GM15510 (cell line): Measurements from ENCODE around the gene DUSP22.

ENCODE experiments used
- POLR2A ChIP-seq: IDR thresholded peaks from 3 replicates; pipeline ENCODE4 v1.6.1; 2011; ENCODE audit warnings: borderline replicate concordance; ENCODE audit not compliant: insufficient read length; ENCODE audit errors: extremely low read depth

Gene DUSP22

DNA sequence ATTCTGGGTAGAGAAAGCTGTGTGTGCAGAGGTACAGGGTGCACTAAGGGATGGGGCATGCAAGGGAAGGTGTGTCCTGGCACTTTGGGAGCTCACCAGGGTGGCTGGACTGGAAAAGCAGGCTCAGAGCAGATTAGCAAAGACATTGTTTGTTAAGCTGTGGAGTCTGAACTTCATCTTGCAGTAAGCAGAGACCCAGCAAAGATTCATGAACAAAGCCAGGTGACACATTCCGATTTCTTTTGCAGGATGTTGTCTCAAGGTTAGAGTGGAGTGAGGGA lies 28.8 kb downstream of the DUSP22 start:
- TF ChIP-seq POLR2A, result no peak

DNA sequence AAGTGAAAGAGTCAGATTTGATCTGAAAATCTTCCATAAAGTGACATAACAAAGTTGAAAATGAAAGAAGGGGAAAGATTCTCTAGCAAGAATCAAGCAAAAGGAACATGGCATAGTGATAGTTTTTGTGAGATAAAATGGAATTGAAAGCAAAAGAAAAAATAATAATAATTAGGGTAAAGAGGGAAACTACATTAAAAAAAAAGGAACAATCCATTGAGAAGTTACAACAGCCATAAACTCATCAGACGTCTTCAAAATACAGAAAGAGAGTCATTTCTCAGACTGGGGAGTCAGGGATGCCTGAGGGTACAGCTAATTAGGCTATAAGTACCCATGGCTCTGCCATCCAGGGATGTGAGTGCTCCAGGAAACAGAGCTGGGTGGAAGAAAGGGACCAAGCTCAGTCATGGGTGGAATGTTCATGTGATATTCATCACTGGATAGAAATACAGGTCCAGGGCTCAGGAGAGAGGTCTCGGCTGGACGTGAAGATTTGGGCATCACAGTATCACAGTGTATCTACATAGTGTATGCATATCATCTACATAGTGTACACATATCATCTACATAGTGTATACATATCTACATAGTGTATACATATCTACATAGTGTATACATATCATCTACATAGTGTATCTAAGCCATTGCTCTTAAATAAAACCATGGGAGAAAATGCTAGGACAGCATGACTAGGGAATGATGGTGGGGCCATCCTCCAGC lies 29.4 kb downstream of the DUSP22 start:
- peak; percentile 13 for TF ChIP-seq POLR2A

DNA sequence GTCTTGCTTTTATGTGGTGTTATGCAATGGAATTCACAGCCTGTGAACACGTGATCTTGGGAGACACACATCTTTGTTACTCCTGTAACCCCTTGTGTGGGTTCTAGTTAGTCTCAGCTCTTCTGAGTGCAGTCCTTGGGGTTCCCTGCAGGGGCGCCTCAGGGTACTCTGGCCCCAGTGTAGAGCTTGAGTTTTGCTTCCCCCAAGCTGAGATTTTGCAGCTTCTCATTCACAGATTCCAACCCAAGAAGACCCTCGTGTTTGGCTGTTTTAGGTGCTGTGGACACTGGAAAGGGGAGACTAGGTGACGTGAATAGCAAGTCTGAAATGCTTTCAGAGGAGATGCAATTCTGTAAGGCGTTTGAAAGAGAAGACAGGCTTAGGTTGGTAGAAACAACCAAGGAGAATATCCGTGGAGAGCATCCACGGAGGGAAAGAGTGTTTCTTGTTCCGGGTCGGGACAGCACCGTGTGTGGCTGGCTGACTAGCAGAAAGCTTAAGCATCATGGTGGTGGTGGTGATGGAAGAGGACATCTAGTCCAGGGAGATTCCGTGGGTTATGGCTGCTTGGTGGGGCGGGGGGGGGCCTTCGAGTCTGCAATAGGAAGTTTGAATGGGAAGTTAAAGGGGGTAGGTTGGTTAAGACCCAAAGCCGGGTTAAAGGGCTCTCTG lies 30.1 kb downstream of the DUSP22 start:
- no peak for TF ChIP-seq POLR2A

DNA sequence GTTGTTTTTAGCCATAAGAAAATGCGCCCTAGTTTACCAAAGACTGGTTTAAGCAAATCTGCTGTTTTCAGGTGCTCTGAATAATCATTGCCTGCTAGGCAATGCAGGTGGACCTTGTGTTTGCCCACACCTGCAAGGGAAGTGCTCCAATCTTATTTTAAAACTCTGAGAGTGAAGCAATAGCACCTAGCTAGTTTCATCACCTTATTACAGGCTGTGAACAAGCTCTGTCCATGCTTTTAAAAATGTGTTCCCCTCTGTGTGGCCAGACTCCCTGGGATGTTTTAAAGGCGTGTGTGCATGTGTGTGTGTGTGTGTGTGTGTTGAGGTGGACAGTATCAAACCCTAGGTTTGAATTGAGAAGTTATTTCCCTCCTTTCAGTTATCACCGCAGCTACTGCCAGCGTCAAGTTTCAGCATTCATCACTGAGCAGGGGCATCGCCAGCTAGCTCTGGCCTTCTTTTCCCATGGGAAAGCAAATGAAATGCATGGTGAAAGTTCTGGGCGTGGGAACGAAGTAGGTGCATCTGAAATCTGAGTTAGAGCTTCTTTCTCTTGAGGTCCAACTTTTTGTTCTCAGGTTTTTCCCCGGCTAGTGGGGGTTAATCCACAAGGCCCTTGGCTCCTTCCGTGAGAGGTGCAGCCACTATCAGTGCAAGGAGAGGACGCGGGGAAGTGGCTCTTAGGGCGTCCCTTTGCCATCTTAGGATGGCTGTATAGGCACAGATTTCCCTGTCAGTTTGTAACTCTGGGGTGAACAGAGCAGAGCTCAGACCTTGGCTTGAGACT lies 30.8 kb downstream of the DUSP22 start:
- TF ChIP-seq POLR2A, result no peak

DNA sequence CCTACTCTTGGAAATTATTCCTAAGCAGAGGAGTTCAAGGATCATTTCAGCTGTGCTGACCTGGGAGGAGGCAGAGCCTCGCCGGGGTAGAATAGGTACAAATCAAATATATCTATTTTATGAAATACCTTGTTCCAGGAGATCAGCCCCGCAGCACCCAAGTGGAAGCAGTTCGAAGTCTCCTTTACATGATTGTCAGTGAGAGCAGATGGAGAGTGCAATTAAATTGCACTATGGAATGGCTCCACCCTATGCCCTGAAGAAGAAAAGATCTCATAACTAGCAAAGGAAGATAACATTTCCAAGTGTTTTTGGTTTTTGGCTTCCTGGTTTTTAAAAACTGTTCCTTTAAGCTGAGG lies 31.4 kb downstream of the DUSP22 start:
- TF ChIP-seq POLR2A, result no peak

DNA sequence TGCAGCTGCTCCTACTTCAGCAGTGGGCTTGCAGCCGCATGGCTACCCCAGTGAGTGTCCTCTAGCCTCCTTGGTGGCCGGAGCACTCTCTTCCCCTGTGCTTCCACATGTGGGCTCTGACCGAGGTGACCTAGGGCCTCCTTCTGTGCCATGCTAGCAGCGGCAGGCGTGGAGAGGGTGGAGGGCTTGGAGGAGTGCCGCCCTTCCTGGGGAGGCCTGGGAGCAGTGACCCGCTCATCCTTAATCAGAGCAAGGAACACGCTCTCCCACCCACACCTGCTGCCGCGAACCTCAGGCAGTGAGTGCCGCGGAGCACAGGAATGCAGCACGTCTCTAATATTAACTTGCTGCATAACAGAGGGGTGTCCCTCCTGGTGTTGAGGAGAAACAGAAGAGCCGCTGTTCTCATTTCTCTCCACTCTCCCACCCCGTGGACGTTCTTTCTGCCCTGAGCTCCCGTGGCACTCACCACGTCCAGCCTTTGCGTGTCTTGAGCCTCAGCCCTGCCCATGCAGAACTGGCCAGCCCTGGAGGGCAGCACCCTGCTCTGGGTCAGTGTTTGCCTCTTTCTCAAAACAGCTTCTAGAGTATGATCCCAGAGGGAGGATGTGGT lies 31.9 kb downstream of the DUSP22 start:
- no peak for TF ChIP-seq POLR2A

GRCh38 chr6:324729-325125 lies 32.4 kb downstream of the DUSP22 start:
- no peak for TF ChIP-seq POLR2A

DNA sequence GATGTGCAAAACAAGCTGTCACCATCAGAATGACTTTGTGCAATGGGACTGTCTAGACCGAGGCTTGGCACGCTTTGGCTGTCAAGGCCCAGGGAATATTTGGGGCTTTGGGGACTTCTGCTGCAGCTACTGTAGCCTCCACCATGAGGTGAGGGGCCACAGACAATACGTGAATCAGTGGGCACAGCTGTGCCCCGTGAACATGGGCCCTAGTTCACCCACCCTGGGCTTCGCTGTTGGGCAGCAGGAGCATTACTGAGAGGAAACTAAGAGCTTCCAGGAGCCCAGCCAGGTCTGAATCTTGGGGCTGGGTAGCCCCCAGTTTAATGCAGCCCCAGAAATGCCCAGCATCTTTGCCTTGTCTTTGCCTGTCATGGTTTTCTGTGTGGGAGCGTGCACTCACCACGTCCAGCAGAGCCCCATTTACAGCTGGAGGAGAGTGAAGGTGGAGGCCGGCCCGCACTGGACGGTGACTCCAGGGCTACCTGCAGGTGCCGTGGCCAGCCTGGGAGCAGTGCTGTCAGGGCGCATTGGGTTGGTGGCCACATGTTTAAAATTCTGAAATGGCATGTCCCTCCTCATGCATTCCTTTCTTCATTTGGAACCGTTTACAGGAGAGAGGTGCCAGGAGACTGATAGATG lies 34.7 kb downstream of the DUSP22 start:
- peak; percentile 4 for TF ChIP-seq POLR2A

- TF ChIP-seq POLR2A, result no peak
Measured at GRCh38 chr6:327538-328116, 35.3 kb downstream of the DUSP22 start.

DNA sequence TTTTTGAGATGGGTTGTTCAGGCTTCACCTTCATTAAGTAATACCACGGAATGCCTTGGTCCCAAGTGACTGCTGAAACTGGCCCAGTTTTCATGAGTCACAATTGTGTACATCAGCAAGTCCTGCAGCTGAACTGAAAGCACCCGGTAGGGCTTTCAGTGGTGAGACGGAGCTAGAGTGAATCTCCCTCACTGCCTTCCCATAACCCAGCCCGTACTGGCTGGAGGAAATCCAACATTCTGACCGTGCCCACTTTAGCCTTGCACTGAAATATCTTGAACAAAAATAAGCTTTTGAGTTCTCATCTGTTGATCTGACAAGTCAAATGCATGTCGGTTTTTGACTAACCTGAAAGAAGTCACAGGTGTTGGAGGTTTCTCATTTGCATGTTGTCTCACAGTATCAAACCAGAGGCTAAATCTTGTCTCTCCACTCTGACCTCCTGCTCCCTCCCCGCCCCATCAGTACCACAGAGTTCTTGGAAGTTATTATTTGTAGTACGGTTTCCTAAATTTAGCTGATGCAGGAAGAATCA lies 35.9 kb downstream of the DUSP22 start:
- TF ChIP-seq POLR2A, result peak; percentile 38

DNA sequence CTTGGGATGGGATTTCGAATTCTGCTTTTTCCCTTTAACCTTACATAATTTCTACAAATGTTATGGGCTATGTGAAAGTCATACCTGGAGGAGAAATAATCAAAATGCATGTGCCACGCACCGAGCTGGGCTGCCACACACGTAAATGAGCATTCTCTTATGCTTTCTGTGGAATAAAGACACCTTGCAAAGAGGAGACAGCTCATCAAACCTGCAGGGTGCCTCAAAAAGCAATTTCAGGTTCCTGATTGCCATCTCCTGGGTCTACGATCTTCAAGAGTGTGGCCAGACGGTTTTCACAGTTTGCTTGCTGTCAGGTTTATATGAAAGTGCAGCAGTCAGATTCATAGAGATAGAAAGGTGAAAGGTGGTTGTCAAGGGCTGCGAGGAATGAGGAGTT lies 36.6 kb downstream of the DUSP22 start:
- no peak for TF ChIP-seq POLR2A

DNA sequence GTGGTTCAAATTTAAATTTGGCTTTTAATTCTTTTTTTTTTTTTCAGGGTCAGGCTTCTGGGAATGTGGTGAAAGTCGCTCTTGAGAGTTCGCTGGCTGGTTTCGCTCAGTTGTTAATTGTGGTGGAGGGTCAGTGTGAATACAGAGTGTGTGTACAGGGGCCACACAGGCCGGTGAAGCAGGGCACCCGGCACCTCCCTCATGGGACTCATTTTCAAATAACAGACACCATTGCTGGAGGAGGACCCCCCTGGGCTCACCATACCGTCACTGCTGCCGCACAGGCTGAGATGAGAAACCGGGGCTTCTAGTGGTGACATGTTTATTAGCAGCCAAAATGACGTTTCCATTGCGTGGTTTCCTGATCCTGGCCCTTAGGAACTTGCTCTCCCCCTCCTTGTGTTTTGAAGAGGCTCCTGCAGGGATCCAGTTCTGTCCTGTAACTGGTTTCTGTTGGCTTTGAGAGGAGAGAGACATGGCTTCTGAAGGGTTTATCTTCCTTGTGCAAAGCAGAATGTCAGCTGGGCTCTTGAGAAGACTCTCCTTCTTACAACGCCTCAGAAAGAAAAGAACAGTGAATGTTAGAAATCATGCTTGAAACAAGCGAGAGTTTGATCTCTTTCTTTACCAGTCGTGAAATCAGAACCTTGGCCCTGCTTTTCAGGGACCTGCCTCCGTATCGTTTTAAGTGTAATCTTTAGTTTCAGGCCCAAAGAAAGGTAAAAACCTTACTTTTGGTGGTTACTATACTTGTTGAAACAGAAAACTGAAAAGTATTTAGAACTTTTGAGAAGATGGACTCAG lies 37.8 kb downstream of the DUSP22 start:
- no peak for TF ChIP-seq POLR2A

- no peak for TF ChIP-seq POLR2A
Measured at GRCh38 chr6:330948-331347, 38.7 kb downstream of the DUSP22 start.
